Umbilical cord (tissue), 2 donors: ENCODE results near the gene UGT1A1. TPM values are rescaled to one million over a fixed set of nuclear protein-coding genes. Genes with fewer than 3 reads are reported as not detected.
"Not testable (repeated sequence)": the region's sequence is repeated elsewhere in the genome, so short reads cannot be mapped to it uniquely, and the experiment has no call there.

Source experiments
- DNase-seq: peaks from one replicate; pipeline ENCODE4 v3.0.0-alpha.2; 2015; ENCODE audit warnings: low spot score
- total RNA-seq: library from RNA; depleted of rRNA; stranded (reverse); fragments of >200 nt; gene quantifications from one replicate; pipeline ENCODE4 v1.2.3, GENCODE V29; 2014; ENCODE audit warnings: low replicate concordance; ENCODE audit not compliant: insufficient read depth

The UGT1A1 gene
- 3.1 TPM for total RNA-seq

- DNase-seq: no peak
Observed at GRCh38 chr2:233760043-233760442, at the start of gene UGT1A1. Gene UGT1A1 (plus strand): TSS chr2:233760270. CDS start chr2:233760288, 18 bp downstream.

DNA sequence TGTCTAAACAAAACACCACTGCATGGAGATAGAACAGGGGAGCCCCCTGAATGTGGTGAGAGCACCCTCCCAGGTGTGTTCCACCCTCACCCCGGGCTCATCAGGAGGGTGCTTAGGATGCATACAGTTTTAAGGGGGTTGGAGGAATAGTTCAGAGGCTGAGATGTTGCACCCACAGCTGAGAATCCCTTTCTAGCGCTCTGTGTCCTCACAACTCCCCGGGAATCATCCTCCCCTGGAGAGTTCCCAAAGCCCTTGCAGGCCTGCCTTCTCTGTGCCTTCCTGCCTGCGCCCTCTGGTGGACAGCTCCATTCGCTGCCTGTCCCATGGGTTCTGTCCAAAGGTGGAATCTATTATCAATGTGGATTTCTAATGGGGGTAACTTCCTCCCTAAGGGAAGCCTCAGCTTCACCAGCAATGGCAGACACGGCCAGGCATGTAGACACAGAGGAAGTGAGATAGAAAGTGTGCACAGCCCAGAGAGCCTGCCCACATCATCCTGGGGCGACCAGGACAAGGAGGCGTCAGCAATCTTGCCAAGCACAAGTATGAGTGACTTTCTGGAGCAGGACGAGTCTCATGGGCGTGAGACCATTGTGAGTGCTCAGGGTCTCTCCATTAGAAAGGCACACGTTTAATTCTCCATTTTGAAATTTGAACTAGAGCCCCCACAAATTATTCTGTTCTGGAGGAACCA, 48.6 kb upstream of the UGT1A1 start:
- peak; percentile 79 for DNase-seq

DNA sequence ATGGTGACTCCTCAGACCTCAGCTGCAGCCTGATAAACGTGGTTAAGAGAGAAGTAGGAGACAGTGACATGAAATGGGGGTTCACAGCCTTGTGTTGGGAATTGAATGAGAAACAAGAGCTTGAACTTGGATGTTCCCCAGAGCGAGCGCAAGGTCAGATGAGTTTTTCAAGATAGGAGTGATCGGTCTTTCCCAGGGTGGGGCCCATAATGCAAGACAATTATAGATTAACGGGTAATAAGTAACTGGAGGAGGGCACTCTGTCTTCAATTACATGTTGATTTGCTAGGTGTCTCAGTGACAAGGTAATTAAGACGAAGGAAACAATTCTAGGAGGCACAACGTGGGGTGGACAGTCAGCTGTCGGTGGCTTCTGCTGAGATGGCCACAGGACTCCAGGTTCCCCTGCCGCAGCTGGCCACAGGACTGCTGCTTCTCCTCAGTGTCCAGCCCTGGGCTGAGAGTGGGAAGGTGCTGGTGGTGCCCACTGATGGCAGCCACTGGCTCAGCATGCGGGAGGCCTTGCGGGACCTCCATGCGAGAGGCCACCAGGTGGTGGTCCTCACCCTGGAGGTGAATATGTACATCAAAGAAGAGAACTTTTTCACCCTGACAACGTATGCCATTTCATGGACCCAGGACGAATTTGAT, 47.3 kb upstream of the UGT1A1 start, which contains the start of gene UGT1A5:
UGT1A5 (plus strand) TSS at position 297 of the 651 bp plus-strand sequence; CDS start at position 382, 85 bp downstream.
- DNase-seq: no peak

DNA sequence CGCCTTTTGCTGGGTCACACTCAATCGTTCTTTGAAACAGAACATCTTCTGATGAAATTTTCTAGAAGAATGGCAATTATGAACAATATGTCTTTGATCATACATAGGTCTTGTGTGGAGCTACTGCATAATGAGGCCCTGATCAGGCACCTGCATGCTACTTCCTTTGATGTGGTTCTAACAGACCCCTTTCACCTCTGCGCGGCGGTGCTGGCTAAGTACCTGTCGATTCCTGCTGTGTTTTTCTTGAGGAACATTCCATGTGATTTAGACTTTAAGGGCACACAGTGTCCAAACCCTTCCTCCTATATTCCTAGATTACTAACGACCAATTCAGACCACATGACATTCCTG, 46.8 kb upstream of the UGT1A1 start:
- no peak for DNase-seq

DNA sequence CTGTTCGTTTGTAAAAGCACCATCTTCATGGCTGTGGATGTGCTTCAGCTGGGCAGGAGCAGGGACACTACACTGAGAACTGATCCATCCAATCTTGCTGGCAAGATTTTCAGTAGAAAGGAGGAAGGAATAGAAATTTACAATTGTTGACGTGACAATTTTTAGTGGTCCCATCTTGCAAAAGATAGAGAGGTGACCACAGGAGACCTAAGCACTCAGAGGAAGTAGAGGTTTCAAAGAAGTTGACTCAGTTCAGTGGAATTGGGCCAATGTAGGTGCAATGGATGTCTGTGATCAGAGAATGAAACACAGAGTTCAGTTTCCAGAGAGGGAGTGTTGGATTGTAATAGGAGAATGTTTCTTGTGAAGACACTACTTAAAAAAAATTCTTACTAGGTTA, 45.9 kb upstream of the UGT1A1 start:
- no peak for DNase-seq

GRCh38 chr2:233718552-233718951, 41.5 kb upstream of the UGT1A1 start, which contains the start of gene UGT1A4:
Gene UGT1A4 (plus strand): TSS chr2:233718736. CDS start chr2:233718821, 85 bp downstream.
- DNase-seq: no peak

- no peak for DNase-seq
Observed at GRCh38 chr2:233728723-233729301, 31.3 kb upstream of the UGT1A1 start, which contains the start of gene UGT1A3. Gene UGT1A3 (plus strand): TSS chr2:233729042. CDS start chr2:233729127, 85 bp downstream.

DNA sequence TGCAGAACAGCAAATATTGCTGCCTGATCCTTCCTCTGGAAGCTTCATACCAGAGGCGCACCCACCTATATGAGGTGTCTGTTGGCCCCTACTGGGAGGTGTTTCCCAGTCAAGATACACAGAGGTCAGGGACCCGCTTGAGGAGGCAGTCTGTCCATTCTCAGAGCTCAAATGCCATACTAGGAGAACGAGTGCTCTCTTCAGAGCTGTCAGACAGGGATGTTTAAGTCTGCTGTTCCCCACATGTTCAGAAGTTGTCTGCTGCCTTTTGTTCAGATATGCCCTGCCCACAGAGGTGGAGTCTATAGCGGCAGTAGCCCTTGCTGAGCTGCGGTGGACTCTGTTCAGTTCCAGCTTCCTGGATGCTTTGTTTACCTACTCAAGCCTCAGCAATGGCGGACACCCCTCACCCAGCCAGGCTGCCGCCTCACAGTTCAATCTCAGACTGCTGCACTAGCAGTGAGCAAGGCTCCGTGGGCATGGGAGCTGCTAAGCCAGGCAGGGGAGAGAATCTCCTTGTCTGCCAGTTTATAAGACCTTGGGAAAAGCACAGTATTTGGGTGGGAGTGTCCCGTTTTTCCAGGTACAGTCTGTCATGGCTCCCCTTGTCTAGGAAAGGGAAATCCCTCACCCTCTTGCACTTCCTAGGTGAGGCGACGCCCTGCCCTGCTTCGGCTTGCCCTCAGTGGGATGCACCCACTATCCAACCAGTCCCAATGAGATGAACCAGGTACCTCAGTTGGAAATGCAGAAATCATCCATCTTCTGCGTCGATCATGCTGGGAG, 23.0 kb upstream of the UGT1A1 start:
- not testable (repeated sequence) for DNase-seq

DNA sequence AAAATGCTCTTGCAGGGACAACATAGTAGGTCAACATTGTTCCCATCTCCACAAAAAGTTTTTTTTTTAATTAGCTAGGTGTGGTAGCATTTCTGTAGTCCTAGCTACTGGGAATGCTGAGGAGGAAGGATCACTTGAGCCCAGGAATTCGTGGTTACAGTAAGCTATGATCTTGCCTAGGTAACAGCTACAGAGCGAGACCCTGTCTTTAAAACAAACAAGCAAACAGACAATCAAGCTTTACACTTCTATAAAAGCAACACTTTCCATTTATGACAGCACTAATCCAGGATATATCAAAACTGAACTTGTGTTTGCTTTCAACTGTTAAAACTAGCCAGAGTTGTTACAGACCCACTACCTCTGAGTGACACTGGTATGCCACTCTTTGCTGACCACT, 19.2 kb upstream of the UGT1A1 start:
- no peak for DNase-seq

DNA sequence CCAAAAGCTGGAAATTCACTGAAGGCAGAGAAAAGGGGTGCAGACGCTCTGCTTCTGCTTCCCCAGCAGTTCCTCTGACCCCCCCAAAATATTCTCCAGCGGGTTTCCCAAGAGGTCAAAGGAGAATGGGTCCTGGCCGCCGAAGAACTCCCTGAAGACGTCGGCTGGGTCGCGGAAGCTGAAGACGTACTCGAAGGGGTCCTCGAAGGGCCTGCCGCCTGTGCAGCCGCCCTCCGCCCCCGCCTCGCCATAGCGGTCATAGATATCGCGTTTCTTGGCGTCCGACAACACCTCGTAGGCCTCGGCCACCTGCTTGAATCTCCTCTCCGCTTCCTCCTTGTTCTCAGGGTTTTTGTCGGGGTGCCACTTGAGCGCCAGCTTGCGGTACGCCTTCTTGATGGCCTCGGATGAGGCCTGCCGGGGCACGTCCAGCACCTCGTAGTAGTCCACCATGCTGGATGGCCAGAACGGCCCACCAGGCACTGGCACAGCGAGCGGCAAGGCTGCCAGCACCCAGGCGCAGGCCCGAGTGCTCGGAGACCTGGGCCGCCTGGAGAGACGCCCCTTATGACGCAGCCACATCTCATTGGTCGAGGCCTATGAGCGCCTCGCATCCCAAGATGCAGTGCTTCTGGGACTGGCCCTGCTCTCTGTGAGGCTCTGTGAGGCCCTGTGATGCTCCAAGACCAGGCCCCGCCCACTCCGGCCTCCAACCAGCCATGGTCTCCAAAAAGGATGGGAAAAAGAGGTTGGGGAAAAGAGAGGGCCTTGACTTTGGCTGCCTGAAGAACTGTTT, 16.4 kb upstream of the UGT1A1 start:
- no peak for DNase-seq

- DNase-seq: no peak
Observed at GRCh38 chr2:233745073-233745755, 14.9 kb upstream of the UGT1A1 start.

- not testable (repeated sequence) for DNase-seq
Observed at GRCh38 chr2:233745838-233746237, 14.2 kb upstream of the UGT1A1 start.

- DNase-seq: no peak
Observed at GRCh38 chr2:233746475-233747282, 13.4 kb upstream of the UGT1A1 start.

GRCh38 chr2:233747283-233747544, 12.9 kb upstream of the UGT1A1 start:
- DNase-seq: no peak

GRCh38 chr2:233750689-233751088, 9.4 kb upstream of the UGT1A1 start:
- DNase-seq: not testable (repeated sequence)

DNA sequence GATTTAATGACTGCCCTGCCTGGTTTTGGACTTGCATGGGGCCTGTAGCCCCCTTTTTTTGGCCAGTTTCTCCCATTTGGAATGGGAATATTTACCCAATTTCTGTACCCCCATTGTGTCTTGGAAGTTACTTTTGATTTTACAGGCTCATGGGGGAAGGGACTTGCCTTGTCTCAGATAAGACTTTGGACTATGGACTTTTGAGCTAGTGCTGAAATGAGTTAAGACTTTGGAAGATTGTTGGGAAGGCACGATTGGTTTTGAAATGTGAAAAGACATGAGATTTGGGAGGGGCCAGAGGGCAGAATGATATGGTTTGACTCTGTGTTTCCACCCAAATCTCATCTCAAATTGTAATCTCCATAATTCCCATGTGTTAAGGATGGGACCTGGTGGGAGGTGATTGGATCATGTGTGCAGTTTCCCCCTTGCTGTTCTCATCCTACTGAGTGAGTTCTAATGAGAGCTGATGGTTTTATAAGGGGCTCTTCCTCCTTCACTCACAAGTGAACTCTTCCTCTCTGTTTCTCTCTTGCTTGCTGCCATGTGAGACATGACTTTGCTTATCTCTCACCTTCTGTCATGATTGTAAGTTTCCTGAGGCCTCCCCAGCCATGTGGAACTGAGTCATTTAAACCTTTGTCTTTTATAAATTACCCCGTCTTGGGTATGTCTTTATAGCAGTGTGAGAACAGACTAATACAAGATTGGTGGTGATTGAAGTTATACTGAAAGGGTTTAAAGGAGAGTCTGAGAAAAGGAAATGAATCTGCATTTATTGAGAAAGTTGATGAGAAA, 8.7 kb upstream of the UGT1A1 start:
- not testable (repeated sequence) for DNase-seq

- DNase-seq: no peak
Observed at GRCh38 chr2:233754872-233755611, 5.0 kb upstream of the UGT1A1 start.

DNA sequence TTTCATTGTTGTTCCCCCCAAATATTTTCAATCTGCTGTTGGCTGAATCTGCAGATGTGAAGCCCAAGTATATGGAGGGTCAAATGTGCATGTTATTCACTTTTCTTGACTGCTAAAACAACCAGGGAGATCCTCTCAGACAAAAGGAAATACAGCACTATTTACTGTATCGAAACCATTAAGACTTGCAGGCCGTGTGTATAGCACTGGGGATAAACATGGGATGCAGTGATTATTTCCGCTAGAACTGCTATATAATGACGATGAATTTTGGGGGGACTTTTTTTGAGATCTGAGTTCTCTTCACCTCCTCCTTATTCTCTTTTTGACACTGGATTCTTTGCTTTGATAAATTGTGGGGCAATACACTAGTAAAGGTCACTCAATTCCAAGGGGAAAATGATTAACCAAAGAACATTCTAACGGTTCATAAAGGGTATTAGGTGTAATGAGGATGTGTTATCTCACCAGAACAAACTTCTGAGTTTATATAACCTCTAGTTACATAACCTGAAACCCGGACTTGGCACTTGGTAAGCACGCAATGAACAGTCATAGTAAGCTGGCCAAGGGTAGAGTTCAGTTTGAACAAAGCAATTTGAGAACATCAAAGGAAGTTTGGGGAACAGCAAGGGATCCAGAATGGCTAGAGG, 3.5 kb upstream of the UGT1A1 start:
- no peak for DNase-seq
